H9 (cell line): ENCODE results near the gene LRRC7. TPM values are rescaled to one million over a fixed set of nuclear protein-coding genes. Genes with fewer than 3 reads are reported as not detected.

ENCODE experiments used
- DNase-seq: peaks from one replicate; pipeline ENCODE4 v3.0.0-alpha.2; 2017
- H2AFZ ChIP-seq: one replicate; pipeline ENCODE4 v1.6.1; 2013; ENCODE audit warnings: mild to moderate bottlenecking, low read length, control low read depth, moderate library complexity
- H2AK5ac ChIP-seq: 2 replicates; pipeline ENCODE4 v1.6.1; 2013; ENCODE audit warnings: low read length, control low read depth, mixed read lengths; ENCODE audit not compliant: insufficient read length
- H2BK120ac ChIP-seq: one replicate; pipeline ENCODE4 v1.6.1; 2013; ENCODE audit warnings: low read depth, mild to moderate bottlenecking, low read length, control low read depth, inconsistent platforms; ENCODE audit not compliant: poor library complexity, severe bottlenecking
- H2BK12ac ChIP-seq: 2 replicates; pipeline ENCODE4 v1.6.1; 2013; ENCODE audit warnings: low read length, control low read depth, mixed read lengths, low read depth; ENCODE audit not compliant: insufficient read length
- H2BK15ac ChIP-seq: 2 replicates; pipeline ENCODE4 v1.6.1; 2013; ENCODE audit warnings: low read depth, low read length, control low read depth
- H2BK20ac ChIP-seq: one replicate; pipeline ENCODE4 v1.6.1; 2013; ENCODE audit warnings: low read depth, mild to moderate bottlenecking, low read length, control low read depth, inconsistent platforms; ENCODE audit not compliant: poor library complexity, severe bottlenecking
- H2BK5ac ChIP-seq: 2 replicates; pipeline ENCODE4 v1.6.1; 2013; ENCODE audit warnings: low read length, control low read depth, mixed read lengths; ENCODE audit not compliant: insufficient read length
- H3K14ac ChIP-seq: 2 replicates; pipeline ENCODE4 v1.6.1; 2013; ENCODE audit warnings: low read length, control low read depth; ENCODE audit not compliant: insufficient read depth
- H3K18ac ChIP-seq: 2 replicates; pipeline ENCODE4 v1.6.1; 2013; ENCODE audit warnings: low read depth, mild to moderate bottlenecking, mixed read lengths, low read length, control low read depth; ENCODE audit not compliant: insufficient read length
- H3K23ac ChIP-seq: 2 replicates; pipeline ENCODE4 v1.6.1; 2013; ENCODE audit warnings: low read length, control low read depth, mixed read lengths, low read depth; ENCODE audit not compliant: insufficient read length
- H3K23me2 ChIP-seq: 2 replicates; pipeline ENCODE4 v1.6.1; 2013; ENCODE audit warnings: low read depth, mild to moderate bottlenecking, mixed read lengths, low read length, control low read depth; ENCODE audit not compliant: insufficient read length, poor library complexity, severe bottlenecking
- H3K27ac ChIP-seq: 2 replicates; pipeline ENCODE4 v1.5.1; 2013; ENCODE audit warnings: low read length, control low read depth, mixed read lengths, low read depth; ENCODE audit not compliant: insufficient read length
- H3K27me3 ChIP-seq: 2 replicates; pipeline ENCODE4 v1.6.1; 2013; ENCODE audit warnings: low read length, control low read depth, inconsistent platforms; ENCODE audit not compliant: insufficient read depth
- H3K4ac ChIP-seq: 2 replicates; pipeline ENCODE4 v1.6.1; 2013; ENCODE audit warnings: low read depth, mild to moderate bottlenecking, control low read depth, inconsistent platforms, low read length, moderate library complexity
- H3K4me1 ChIP-seq: 2 replicates; pipeline ENCODE4 v1.6.1; 2013; ENCODE audit warnings: low read length, control low read depth, inconsistent platforms; ENCODE audit not compliant: insufficient read depth
- H3K4me2 ChIP-seq: 2 replicates; pipeline ENCODE4 v1.6.1; 2013; ENCODE audit warnings: low read length, control low read depth, mixed read lengths; ENCODE audit not compliant: insufficient read length, insufficient read depth
- H3K56ac ChIP-seq: 2 replicates; pipeline ENCODE4 v1.6.1; 2013; ENCODE audit warnings: low read depth, mild to moderate bottlenecking, mixed read lengths, low read length, control low read depth; ENCODE audit not compliant: insufficient read length
- H3K79me1 ChIP-seq: 2 replicates; pipeline ENCODE4 v1.6.1; 2013; ENCODE audit warnings: low read depth, mild to moderate bottlenecking, moderate library complexity, low read length, control low read depth, inconsistent platforms; ENCODE audit not compliant: insufficient read depth, poor library complexity, severe bottlenecking
- H3K79me2 ChIP-seq: 2 replicates; pipeline ENCODE4 v1.6.1; 2013; ENCODE audit warnings: low read length, control low read depth, inconsistent platforms; ENCODE audit not compliant: insufficient read depth
- H3K9ac ChIP-seq: 2 replicates; pipeline ENCODE4 v1.6.1; 2013; ENCODE audit warnings: low read length, control low read depth, mixed read lengths; ENCODE audit not compliant: insufficient read length; ENCODE audit errors: extremely low read depth
- H3K9me3 ChIP-seq: one replicate; pipeline ENCODE4 v1.6.1; 2013; ENCODE audit warnings: low read depth, low read length, inconsistent platforms; ENCODE audit not compliant: control insufficient read depth
- H3T11ph ChIP-seq: one replicate; pipeline ENCODE4 v1.6.1; 2013; ENCODE audit warnings: mild to moderate bottlenecking, low read length, control low read depth, inconsistent platforms
- H4K20me1 ChIP-seq: one replicate; pipeline ENCODE4 v1.6.1; 2013; ENCODE audit not compliant: control insufficient read depth, insufficient read length, insufficient read depth
- H4K5ac ChIP-seq: 2 replicates; pipeline ENCODE4 v1.6.1; 2013; ENCODE audit warnings: low read depth, mild to moderate bottlenecking, mixed read lengths, low read length, control low read depth; ENCODE audit not compliant: insufficient read length
- H4K8ac ChIP-seq: replicated peaks from 2 replicates; pipeline ENCODE4 v1.6.1; 2013; ENCODE audit warnings: low read length, control low read depth, mixed read lengths, low read depth; ENCODE audit not compliant: insufficient read length
- H4K91ac ChIP-seq: 2 replicates; pipeline ENCODE4 v1.6.1; 2013; ENCODE audit warnings: low read depth, mild to moderate bottlenecking, moderate library complexity, mixed read lengths, low read length, control low read depth; ENCODE audit not compliant: insufficient read length
- H3K27ac Mint-ChIP-seq, 3 experiments: 2 replicates in 2 of 3; 3 replicates in 1 of 3; pipeline ENCODE4 v1.8.0; 2020 to 2021; ENCODE audit warnings: mixed read lengths in 3 of 3, mild to moderate bottlenecking in 1 of 3, moderate library complexity in 1 of 3
- H3K27me3 Mint-ChIP-seq: 2 replicates; pipeline ENCODE4 v1.8.0; 2021; ENCODE audit warnings: low read depth, mild to moderate bottlenecking, moderate library complexity, mixed read lengths
- H3K36me3 Mint-ChIP-seq, 3 experiments: 2 replicates in 2 of 3; 3 replicates in 1 of 3; pipeline ENCODE4 v1.8.0; 2020 to 2021; ENCODE audit warnings: low read depth in 3 of 3, mixed read lengths in 3 of 3; ENCODE audit not compliant: insufficient read depth in 1 of 3
- H3K4me1 Mint-ChIP-seq, 2 experiments: 2 replicates each; pipeline ENCODE4 v1.8.0; 2020; ENCODE audit warnings: mixed read lengths in 2 of 2
- H3K4me3 Mint-ChIP-seq, 2 experiments: 2 replicates in 1 of 2; 3 replicates in 1 of 2; pipeline ENCODE4 v1.8.0; 2020 to 2021; ENCODE audit warnings: mild to moderate bottlenecking in 2 of 2, mixed read lengths in 2 of 2, moderate library complexity in 1 of 2
- H3K9me3 Mint-ChIP-seq, 2 experiments: 2 replicates in 1 of 2; 3 replicates in 1 of 2; pipeline ENCODE4 v1.8.0; 2020; ENCODE audit warnings: mild to moderate bottlenecking in 2 of 2, mixed read lengths in 2 of 2, moderate library complexity in 1 of 2
- CTCF ChIP-seq: fragments of 200-600 bp; sonication (generic); conservative IDR thresholded peaks from 3 replicates; pipeline ENCODE4 v1.8.0; 2021; ENCODE audit warnings: antibody characterized with exemption, mild to moderate bottlenecking
- WGBS: extraction: QIAGEN DNeasy Blood & Tissue Kit; methylation state at CpG from one replicate; pipeline ENCODE4 v1.1.7; 2013; ENCODE audit warnings: missing lambda C conversion rate, low lambda C conversion rate, mixed read lengths; ENCODE audit not compliant: insufficient read length; ENCODE audit errors: extremely low coverage; 5-methylcytosine and 5-hydroxymethylcytosine counted together
- total RNA-seq: library from RNA; stranded (reverse); gene quantifications from 2 replicates; pipeline ENCODE4 v1.2.1, GENCODE V29; 2021

LRRC7 gene
- total RNA-seq, 1 experiment from 2014 or later: not detected

DNA sequence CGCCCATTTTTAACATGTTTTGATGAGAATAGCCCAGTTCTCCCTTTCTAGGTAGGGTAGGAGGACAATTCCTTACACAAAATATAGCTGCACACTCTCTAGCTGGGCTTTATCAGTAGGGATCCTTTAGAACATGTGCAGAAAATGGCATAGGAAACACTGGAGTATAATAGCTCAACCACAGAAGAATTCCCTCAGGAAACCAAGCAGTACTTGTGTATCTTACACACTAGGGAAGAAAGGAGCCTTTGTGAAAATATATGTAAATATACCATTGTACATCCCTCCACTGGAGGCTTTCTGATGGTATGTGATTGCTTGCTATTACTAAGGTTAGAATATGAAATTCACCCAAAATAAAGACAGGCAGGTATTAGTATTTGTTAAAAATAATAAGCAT lies 484.2 kb downstream of the LRRC7 start:
- Histone ChIP-seq H2BK15ac (no peak overlapping the region), H2BK5ac (no peak overlapping the region), H3K56ac (no peak overlapping the region), H3K79me1 (no peaks in the 10 kb centered on the region), H3K79me2 (no peaks in the 10 kb centered on the region), H3K23ac (no peak overlapping the region), H2BK12ac (no peak overlapping the region), H3K4me2 (no peak overlapping the region), H2AK5ac (no peak overlapping the region), H4K91ac (no peak overlapping the region), H3K14ac (no peak overlapping the region), H3K18ac (no peak overlapping the region), H2BK20ac (no peak overlapping the region), H3K9me3 (no peaks in the 10 kb centered on the region), H4K5ac (no peak overlapping the region), H3K27me3 (no peaks in the 10 kb centered on the region), H3K27ac (no peak overlapping the region), H3K4me1 (no peaks in the 10 kb centered on the region), H3K9ac (no peak overlapping the region), H3T11ph (no peak overlapping the region), H4K20me1 (no peaks in the 10 kb centered on the region), H3K23me2 (no peaks in the 10 kb centered on the region), H4K8ac (no peak overlapping the region), H2BK120ac (no peak overlapping the region), H3K4ac (no peak overlapping the region), H2AFZ (no peak overlapping the region)
- no peak for TF ChIP-seq CTCF
- no peak for DNase-seq
- H3K9me3 Mint-ChIP-seq: no peaks in the 10 kb centered on the region
- H3K4me3 Mint-ChIP-seq: no peak overlapping the region
- H3K27ac Mint-ChIP-seq: no peak overlapping the region
- no peaks in the 10 kb centered on the region for H3K27me3 Mint-ChIP-seq
- no peaks in the 10 kb centered on the region for H3K36me3 Mint-ChIP-seq
- WGBS: no CpG with 5 or more reads among the region's 1 CpG
- H3K4me1 Mint-ChIP-seq: no peaks in the 10 kb centered on the region
